Measurements from ENCODE around the gene EEF1A2.

DNA sequence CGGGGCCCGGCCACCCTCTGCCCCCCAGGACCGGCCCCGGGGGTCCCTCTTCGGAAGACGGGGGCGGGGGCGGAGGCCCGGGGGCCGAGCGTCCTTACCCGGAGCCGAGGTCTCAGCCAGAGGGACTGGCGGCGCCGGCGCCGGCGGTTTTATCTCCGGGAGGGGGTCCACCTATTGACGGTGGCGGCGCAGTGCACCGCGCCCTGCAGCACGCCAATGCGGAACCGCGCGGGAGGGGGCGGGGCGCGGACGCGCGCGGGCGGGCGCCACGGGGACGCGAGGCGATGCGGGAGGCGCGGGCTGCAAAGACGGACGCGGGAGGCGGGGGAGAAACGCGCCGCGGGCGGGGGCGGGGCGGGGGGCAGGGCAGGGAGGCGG is at the start of gene EEF1A2:
- TF ChIP-seq FOXM1 (IDR thresholded peaks at IDR 0.05; ENCODE audit: borderline replicate concordance) (0 out of 2 replicates have a peak, but pooled peaks have one; percentile 22), CTBP1 (IDR thresholded peaks at IDR 0.05; ENCODE audit: borderline replicate concordance) (no peak), SP1 (IDR thresholded peaks at IDR 0.05) (no peak), SUZ12 (IDR thresholded peaks at IDR 0.05) (no peak), ELF4 (IDR thresholded peaks at IDR 0.05) (no peak), ARNT (IDR thresholded peaks at IDR 0.05) (no peak), ZNF384 (IDR thresholded peaks at IDR 0.05) (no peak), FOXK2 (IDR thresholded peaks at IDR 0.05) (no peak), L3MBTL2 (conservative IDR thresholded peaks at IDR 0.05) (no peak), LEF1 (IDR thresholded peaks at IDR 0.05; ENCODE audit: borderline replicate concordance) (no peak)
- TF ChIP-seq, protein P1, sequence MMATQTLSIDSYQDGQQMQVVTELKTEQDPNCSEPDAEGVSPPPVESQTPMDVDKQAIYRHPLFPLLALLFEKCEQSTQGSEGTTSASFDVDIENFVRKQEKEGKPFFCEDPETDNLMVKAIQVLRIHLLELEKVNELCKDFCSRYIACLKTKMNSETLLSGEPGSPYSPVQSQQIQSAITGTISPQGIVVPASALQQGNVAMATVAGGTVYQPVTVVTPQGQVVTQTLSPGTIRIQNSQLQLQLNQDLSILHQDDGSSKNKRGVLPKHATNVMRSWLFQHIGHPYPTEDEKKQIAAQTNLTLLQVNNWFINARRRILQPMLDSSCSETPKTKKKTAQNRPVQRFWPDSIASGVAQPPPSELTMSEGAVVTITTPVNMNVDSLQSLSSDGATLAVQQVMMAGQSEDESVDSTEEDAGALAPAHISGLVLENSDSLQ (IDR thresholded peaks at IDR 0.05), result no peak

Measured in HEK293T (cell line).